NT2/D1 (cell line): ENCODE results near the gene EBLN2.

Source experiments
- YY1 ChIP-seq: IDR thresholded peaks from 2 replicates; pipeline ENCODE4 v1.6.1; 2011; ENCODE audit not compliant: insufficient read length, insufficient read depth
- ZNF274 ChIP-seq: IDR thresholded peaks from 2 replicates; pipeline ENCODE4 v1.6.1; 2011; ENCODE audit warnings: mild to moderate bottlenecking, low read depth, low read length

DNA sequence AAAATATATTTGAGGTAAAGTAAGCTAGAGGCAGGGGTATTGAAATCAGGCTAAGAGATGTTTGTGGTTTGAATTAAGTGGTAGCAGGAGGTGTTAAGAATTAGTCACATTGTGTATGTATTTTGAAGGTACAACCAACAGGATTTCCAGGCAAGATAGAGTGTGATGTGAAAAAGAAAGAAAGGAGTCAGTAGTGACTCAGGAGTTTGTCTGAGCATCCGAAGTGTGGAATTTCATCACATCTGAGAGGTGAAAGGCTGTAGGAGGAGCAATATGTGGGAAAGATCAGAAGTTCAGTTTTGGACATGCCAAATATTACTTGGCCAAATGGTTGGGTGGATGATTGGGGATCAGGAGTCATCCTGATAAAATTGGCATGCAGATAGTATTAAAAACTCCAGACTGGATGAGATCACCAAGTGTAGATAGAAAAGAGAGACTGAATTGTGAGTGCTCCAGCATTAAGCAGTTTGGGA is 32.1 kb upstream of the EBLN2 start:
- TF ChIP-seq ZNF274 (no peak), YY1 (no peak)
